OCI-LY3 (cell line): ENCODE results near the gene BICD1.

Experiments
- CTCF ChIP-seq: fragments of 200-600, 300-600 bp; sonication (generic); IDR thresholded peaks from 2 replicates; pipeline ENCODE4 v1.5.1; 2014; ENCODE audit warnings: antibody characterized with exemption, low read length, low read depth
- EZH2phosphoT487 ChIP-seq: fragments of 200-600 bp; shearing (Covaris generic); IDR thresholded peaks from 2 replicates; pipeline ENCODE4 v1.6.1; 2018; ENCODE audit warnings: antibody characterized with exemption, mixed run types, low read depth

- no peak for TF ChIP-seq CTCF
- TF ChIP-seq EZH2phosphoT487 = no peak
Measured at GRCh38 chr12:32266756-32267155, 160.1 kb downstream of the BICD1 start.
